Measurements from ENCODE around the gene ZNF784.

Gene ZNF784

GRCh38 chr19:55624109-55625003, at the start of gene ZNF784:
Gene ZNF784, minus strand, starts transcription at chr19:55624566. Its CDS starts 5 bp downstream, at chr19:55624561.
- TF ChIP-seq CTCF (conservative IDR thresholded peaks at IDR 0.05; ENCODE audit: control insufficient read depth, insufficient read depth, low read depth, low read length): no peak
- peak; percentile 86 for DNase-seq (ENCODE audit: low read depth)

DNA sequence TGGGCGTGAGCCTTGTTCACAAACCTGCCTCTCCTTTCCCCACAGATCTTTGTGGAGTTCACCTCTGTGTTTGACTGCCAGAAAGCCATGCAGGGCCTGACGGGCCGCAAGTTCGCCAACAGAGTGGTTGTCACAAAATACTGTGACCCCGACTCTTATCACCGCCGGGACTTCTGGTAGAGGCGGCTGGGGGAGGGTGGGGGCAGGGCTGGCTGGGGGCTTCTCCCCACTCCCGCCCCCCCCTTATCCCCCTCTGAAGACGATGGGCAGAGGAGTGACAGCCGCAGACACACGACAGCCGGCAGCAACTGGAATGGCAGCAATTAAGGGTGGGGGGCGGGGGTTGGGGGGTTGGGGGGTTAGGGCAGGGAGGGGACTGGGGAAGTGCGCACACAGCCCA, 49.5 kb upstream of the ZNF784 start:
- no peak for TF ChIP-seq CTCF (conservative IDR thresholded peaks at IDR 0.05; ENCODE audit: control insufficient read depth, insufficient read depth, low read depth, low read length)
- no peak overlapping the region for H3K4me3 ChIP-seq (ENCODE audit: control insufficient read depth, low read depth, low read length)
- DNase-seq (ENCODE audit: low read depth): no peak

More at GRCh38 chr19:55624109-55625003, at the start of gene ZNF784:
- peak within 1 kb of the TSS; percentile 72 for H3K4me3 ChIP-seq (ENCODE audit: control insufficient read depth, low read depth, low read length)

GRCh38 chr19:55673465-55673864, 49.1 kb upstream of the ZNF784 start:
- TF ChIP-seq CTCF (conservative IDR thresholded peaks at IDR 0.05; ENCODE audit: control insufficient read depth, insufficient read depth, low read depth, low read length): no peak
- DNase-seq (ENCODE audit: low read depth): no peak
- H3K4me3 ChIP-seq (ENCODE audit: control insufficient read depth, low read depth, low read length): no peak overlapping the region

DNA sequence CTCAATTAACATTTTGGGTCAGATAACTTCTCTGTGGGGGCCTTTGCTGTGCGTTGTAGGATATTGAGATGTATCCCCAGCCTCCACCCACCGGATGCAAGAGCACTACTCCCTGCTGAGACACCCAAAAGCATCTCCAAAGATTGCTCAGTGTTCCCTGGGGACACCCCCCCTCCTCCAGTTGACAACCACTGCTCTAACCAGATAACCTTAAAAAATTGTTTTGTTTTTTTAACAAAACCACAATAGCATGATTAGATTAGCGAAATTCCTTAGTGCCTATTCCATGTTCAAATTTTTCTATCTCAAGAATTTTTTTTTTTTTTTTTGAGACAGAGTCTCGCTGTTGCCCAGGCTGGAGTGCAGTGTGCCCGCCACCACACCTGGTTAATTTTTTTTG, 48.1 kb upstream of the ZNF784 start:
- H3K4me3 ChIP-seq (ENCODE audit: control insufficient read depth, low read depth, low read length): no peak overlapping the region
- no peak for DNase-seq (ENCODE audit: low read depth)
- no peak for TF ChIP-seq CTCF (conservative IDR thresholded peaks at IDR 0.05; ENCODE audit: control insufficient read depth, insufficient read depth, low read depth, low read length)

DNA sequence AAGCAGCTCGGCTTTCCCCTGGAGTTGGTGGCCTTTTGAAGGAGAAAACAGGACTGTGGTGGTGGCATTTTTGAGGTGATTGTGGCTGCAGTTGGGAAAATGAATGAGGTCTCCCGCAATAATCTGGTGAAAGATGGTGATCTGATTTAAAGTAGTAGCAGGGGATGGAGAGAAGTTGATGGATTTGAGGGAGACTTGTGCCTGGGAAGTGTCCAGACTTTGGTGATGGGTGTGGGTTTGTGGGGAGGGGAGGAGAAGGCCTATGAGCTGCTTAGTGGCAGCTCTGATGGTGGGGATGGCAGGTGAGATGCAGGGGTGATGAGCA, 46.6 kb upstream of the ZNF784 start:
- TF ChIP-seq CTCF (conservative IDR thresholded peaks at IDR 0.05; ENCODE audit: control insufficient read depth, insufficient read depth, low read depth, low read length): no peak
- DNase-seq (ENCODE audit: low read depth): no peak
- H3K4me3 ChIP-seq (ENCODE audit: control insufficient read depth, low read depth, low read length): no peak overlapping the region

GRCh38 chr19:55670280-55671053, 46.1 kb upstream of the ZNF784 start:
- no peak for TF ChIP-seq CTCF (conservative IDR thresholded peaks at IDR 0.05; ENCODE audit: control insufficient read depth, insufficient read depth, low read depth, low read length)
- no peak for DNase-seq (ENCODE audit: low read depth)
- H3K4me3 ChIP-seq (ENCODE audit: control insufficient read depth, low read depth, low read length): no peak overlapping the region

Data from fibroblast of mammary gland (primary cell).